WTC11 (cell line): ENCODE results near the gene EPHA1. TPM values are rescaled to one million over a fixed set of nuclear protein-coding genes. Genes with fewer than 3 reads are reported as not detected.

Source experiments
- ATAC-seq: fragments of 200-7000 bp; cut with Tn5 transposase; 2 replicates; pipeline ENCODE4 v1.10.0; 2021; ENCODE audit warnings: mild to moderate bottlenecking, moderate library complexity
- CTCF ChIA-PET: fragments of 300-600 bp; sonication (Branson Sonifier 250); formaldehyde crosslinking; loops from one replicate; lab custom pipeline; 2021; ENCODE audit warnings: antibody characterized with exemption; lab: Charles Lee
- POLR2A ChIA-PET: fragments of 350-600 bp; sonication (Branson Sonifier 250); formaldehyde crosslinking; loops from one replicate; lab custom pipeline; 2021; ENCODE audit warnings: antibody characterized with exemption; lab: Charles Lee
- DNase-seq: peaks from one replicate; pipeline ENCODE4 v3.0.0; 2021; ENCODE audit warnings: low spot score
- H3K27ac Mint-ChIP-seq: 2 replicates; pipeline ENCODE4 v1.8.0; 2021; ENCODE audit warnings: mixed read lengths
- H3K27me3 Mint-ChIP-seq: 2 replicates; pipeline ENCODE4 v1.8.0; 2021; ENCODE audit warnings: low read depth, mild to moderate bottlenecking, moderate library complexity, mixed read lengths
- H3K36me3 Mint-ChIP-seq: 2 replicates; pipeline ENCODE4 v1.8.0; 2021; ENCODE audit warnings: mixed read lengths
- H3K4me1 Mint-ChIP-seq: 2 replicates; pipeline ENCODE4 v1.8.0; 2022; ENCODE audit warnings: mixed read lengths
- H3K4me3 Mint-ChIP-seq: 2 replicates; pipeline ENCODE4 v1.8.0; 2021; ENCODE audit warnings: mild to moderate bottlenecking, moderate library complexity, mixed read lengths
- H3K9me3 Mint-ChIP-seq: 2 replicates; pipeline ENCODE4 v1.8.0; 2021; ENCODE audit warnings: mixed read lengths
- AR ChIP-seq: fragments of 250-450 bp; sonication (Bioruptor Pico); IDR thresholded peaks from 2 replicates; pipeline ENCODE4 v1.9.0; 2021; ENCODE audit warnings: mild to moderate bottlenecking
- CTCF ChIP-seq: fragments of 200-600 bp; IDR thresholded peaks from 2 replicates; pipeline ENCODE4 v1.8.0; 2022; ENCODE audit warnings: antibody characterized with exemption
- E2F1 ChIP-seq: sonication (generic); formaldehyde crosslinking; IDR thresholded peaks from 2 replicates; pipeline ENCODE4 v1.8.0; 2022; ENCODE audit warnings: mild to moderate bottlenecking, missing genetic modification reagents
- EMX1 ChIP-seq: fragments of 250-450 bp; sonication (Bioruptor Pico); IDR thresholded peaks from 2 replicates; pipeline ENCODE4 v1.8.0; 2021; ENCODE audit warnings: mild to moderate bottlenecking
- ERG ChIP-seq: fragments of 250-450 bp; sonication (Bioruptor Pico); IDR thresholded peaks from 2 replicates; pipeline ENCODE4 v1.8.0; 2021; ENCODE audit warnings: mild to moderate bottlenecking
- ESRRA ChIP-seq: sonication (generic); formaldehyde crosslinking; IDR thresholded peaks from 2 replicates; pipeline ENCODE4 v1.8.1; 2022; ENCODE audit warnings: mild to moderate bottlenecking, missing genetic modification reagents, borderline replicate concordance
- ETV6 ChIP-seq: sonication (generic); formaldehyde crosslinking; IDR thresholded peaks from 2 replicates; pipeline ENCODE4 v1.8.1; 2022; ENCODE audit warnings: mild to moderate bottlenecking, missing genetic modification reagents
- HMGA2 ChIP-seq: fragments of 250-450 bp; sonication (Bioruptor Pico); IDR thresholded peaks from 2 replicates; pipeline ENCODE4 v1.4.0; 2021; ENCODE audit warnings: mild to moderate bottlenecking, moderate library complexity
- HMGXB4 ChIP-seq: sonication (generic); formaldehyde crosslinking; IDR thresholded peaks from 2 replicates; pipeline ENCODE4 v1.8.1; 2023; ENCODE audit warnings: mild to moderate bottlenecking, moderate library complexity, missing genetic modification reagents
- KAT7 ChIP-seq: sonication (generic); formaldehyde crosslinking; IDR thresholded peaks from 2 replicates; pipeline ENCODE4 v1.8.1; 2023; ENCODE audit warnings: missing genetic modification reagents, mild to moderate bottlenecking, borderline replicate concordance
- MAX ChIP-seq: sonication (generic); formaldehyde crosslinking; IDR thresholded peaks from 2 replicates; pipeline ENCODE4 v1.8.0; 2022; ENCODE audit warnings: mild to moderate bottlenecking, missing genetic modification reagents
- MLX ChIP-seq: sonication (generic); formaldehyde crosslinking; IDR thresholded peaks from 2 replicates; pipeline ENCODE4 v1.8.1; 2023; ENCODE audit warnings: mild to moderate bottlenecking, missing genetic modification reagents, moderate library complexity
- MYBL2 ChIP-seq: sonication (generic); formaldehyde crosslinking; IDR thresholded peaks from 2 replicates; pipeline ENCODE4 v1.8.1; 2023; ENCODE audit warnings: mild to moderate bottlenecking, moderate library complexity, missing genetic modification reagents
- NFE2L1 ChIP-seq: sonication (generic); formaldehyde crosslinking; IDR thresholded peaks from 2 replicates; pipeline ENCODE4 v1.8.1; 2023; ENCODE audit warnings: missing genetic modification reagents
- NFYB ChIP-seq: sonication (generic); formaldehyde crosslinking; conservative IDR thresholded peaks from 2 replicates; pipeline ENCODE4 v1.8.0; 2022; ENCODE audit warnings: low read depth, missing genetic modification reagents
- PRRX2 ChIP-seq: fragments of 250-450 bp; sonication (Bioruptor Pico); IDR thresholded peaks from 2 replicates; pipeline ENCODE4 v1.8.0; 2021; ENCODE audit warnings: mild to moderate bottlenecking
- TEAD4 ChIP-seq: sonication (generic); formaldehyde crosslinking; IDR thresholded peaks from 2 replicates; pipeline ENCODE4 v1.8.0; 2022; ENCODE audit warnings: mild to moderate bottlenecking, missing genetic modification reagents
- TP53 ChIP-seq: sonication (generic); formaldehyde crosslinking; IDR thresholded peaks from 2 replicates; pipeline ENCODE4 v1.8.1; 2023; ENCODE audit warnings: mild to moderate bottlenecking, missing genetic modification reagents
- ZNF396 ChIP-seq: fragments of 250-450 bp; sonication (Bioruptor Pico); IDR thresholded peaks from 2 replicates; pipeline ENCODE4 v1.8.0; 2021; ENCODE audit warnings: mild to moderate bottlenecking, moderate library complexity, borderline replicate concordance
- ZNF423 ChIP-seq: fragments of 250-450 bp; sonication (Bioruptor Pico); IDR thresholded peaks from 2 replicates; pipeline ENCODE4 v2.1.2; 2022; ENCODE audit warnings: mild to moderate bottlenecking, moderate library complexity
- ZNF671 ChIP-seq: fragments of 250-450 bp; sonication (Bioruptor Pico); IDR thresholded peaks from 2 replicates; pipeline ENCODE4 v1.8.0; 2021; ENCODE audit warnings: mild to moderate bottlenecking
- total RNA-seq: library from RNA; stranded (reverse); gene quantifications from 3 replicates; pipeline ENCODE4 v1.2.3, GENCODE V29; 2021
- TF ChIP-seq, protein P1 (sequence below): sonication (generic); formaldehyde crosslinking; IDR thresholded peaks from 2 replicates; pipeline ENCODE4 v1.8.1; 2023; ENCODE audit warnings: mild to moderate bottlenecking, missing genetic modification reagents, borderline replicate concordance

The EPHA1 gene
- total RNA-seq, 1 experiment from 2014 or later, result 203 TPM

- TF ChIP-seq MAX (CRISPR knock-in tag), result no peak
- TF ChIP-seq ERG (CRISPR knock-in tag), result no peak
- TF ChIP-seq ZNF396 (CRISPR knock-in tag), result no peak
- no peak for TF ChIP-seq ZNF423 (CRISPR knock-in tag)
- TF ChIP-seq E2F1, result no peak
- TF ChIP-seq, protein P1, sequence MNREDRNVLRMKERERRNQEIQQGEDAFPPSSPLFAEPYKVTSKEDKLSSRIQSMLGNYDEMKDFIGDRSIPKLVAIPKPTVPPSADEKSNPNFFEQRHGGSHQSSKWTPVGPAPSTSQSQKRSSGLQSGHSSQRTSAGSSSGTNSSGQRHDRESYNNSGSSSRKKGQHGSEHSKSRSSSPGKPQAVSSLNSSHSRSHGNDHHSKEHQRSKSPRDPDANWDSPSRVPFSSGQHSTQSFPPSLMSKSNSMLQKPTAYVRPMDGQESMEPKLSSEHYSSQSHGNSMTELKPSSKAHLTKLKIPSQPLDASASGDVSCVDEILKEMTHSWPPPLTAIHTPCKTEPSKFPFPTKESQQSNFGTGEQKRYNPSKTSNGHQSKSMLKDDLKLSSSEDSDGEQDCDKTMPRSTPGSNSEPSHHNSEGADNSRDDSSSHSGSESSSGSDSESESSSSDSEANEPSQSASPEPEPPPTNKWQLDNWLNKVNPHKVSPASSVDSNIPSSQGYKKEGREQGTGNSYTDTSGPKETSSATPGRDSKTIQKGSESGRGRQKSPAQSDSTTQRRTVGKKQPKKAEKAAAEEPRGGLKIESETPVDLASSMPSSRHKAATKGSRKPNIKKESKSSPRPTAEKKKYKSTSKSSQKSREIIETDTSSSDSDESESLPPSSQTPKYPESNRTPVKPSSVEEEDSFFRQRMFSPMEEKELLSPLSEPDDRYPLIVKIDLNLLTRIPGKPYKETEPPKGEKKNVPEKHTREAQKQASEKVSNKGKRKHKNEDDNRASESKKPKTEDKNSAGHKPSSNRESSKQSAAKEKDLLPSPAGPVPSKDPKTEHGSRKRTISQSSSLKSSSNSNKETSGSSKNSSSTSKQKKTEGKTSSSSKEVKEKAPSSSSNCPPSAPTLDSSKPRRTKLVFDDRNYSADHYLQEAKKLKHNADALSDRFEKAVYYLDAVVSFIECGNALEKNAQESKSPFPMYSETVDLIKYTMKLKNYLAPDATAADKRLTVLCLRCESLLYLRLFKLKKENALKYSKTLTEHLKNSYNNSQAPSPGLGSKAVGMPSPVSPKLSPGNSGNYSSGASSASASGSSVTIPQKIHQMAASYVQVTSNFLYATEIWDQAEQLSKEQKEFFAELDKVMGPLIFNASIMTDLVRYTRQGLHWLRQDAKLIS (CRISPR knock-in tag), result no peak
- TF ChIP-seq EMX1, result no peak
- no peak for TF ChIP-seq MYBL2 (CRISPR knock-in tag)
- no peak for TF ChIP-seq HMGXB4
- no peak for TF ChIP-seq TP53 (CRISPR knock-in tag)
- TF ChIP-seq NFYB (CRISPR knock-in tag), result no peak
- TF ChIP-seq, all 79 proteins: peak for 0
- Mint-ChIP-seq H3K4me3 (no peak overlapping the region), H3K9me3 (peaks cover 20% of the 10 kb centered on the region), H3K27me3 (no peaks in the 10 kb centered on the region; the same call in 1 of the 2 replicates), H3K27ac (no peak overlapping the region), H3K4me1 (peaks cover 5% of the 10 kb centered on the region), H3K36me3 (peaks cover 12% of the 10 kb centered on the region)
- ChIA-PET CTCF (no interaction called here), POLR2A (no interaction called here)
- no peak for ATAC-seq
- DNase-seq, result no peak
These were observed 48.5 kb upstream of the EPHA1 start for GRCh38 chr7:143456992-143457793.

GRCh38 chr7:143455942-143456341 is 47.3 kb upstream of the EPHA1 start:
- H3K4me1 Mint-ChIP-seq, result peaks cover 5% of the 10 kb centered on the region
- peaks cover 6% of the 10 kb centered on the region for H3K36me3 Mint-ChIP-seq
- H3K4me3 Mint-ChIP-seq, result no peak overlapping the region
- peaks cover 8% of the 10 kb centered on the region for H3K9me3 Mint-ChIP-seq
- DNase-seq (no peak), ATAC-seq (no peak)
- no peak overlapping the region for H3K27ac Mint-ChIP-seq
- ChIA-PET CTCF (no interaction called here), POLR2A (interaction anchor here (1.0 kb wide), 1 partner anchor 47 kb away, joined by 3 read pairs; the partner anchor contains the start of gene EPHA1)
- H3K27me3 Mint-ChIP-seq, result no peaks in the 10 kb centered on the region; the same call in 1 of the 2 replicates
- TF ChIP-seq CTCF (no peak), HMGA2 (CRISPR knock-in tag) (no peak), AR (CRISPR knock-in tag) (no peak), NFE2L1 (CRISPR knock-in tag) (no peak), MYBL2 (CRISPR knock-in tag) (no peak), KAT7 (no peak), TEAD4 (CRISPR knock-in tag) (no peak), MLX (CRISPR knock-in tag) (no peak), ETV6 (no peak), ZNF671 (CRISPR knock-in tag) (no peak), ESRRA (no peak), PRRX2 (no peak)
